Sigmoid colon (tissue), 7 donors: Measurements from ENCODE around the gene PLEKHN1. TPM values are rescaled to one million over a fixed set of nuclear protein-coding genes. Genes with fewer than 3 reads are reported as not detected.
A peak's percentile ranks its signal among the peaks of the same experiment; 100 is the strongest.

Experiments used
- DNase-seq: peaks from one replicate; pipeline ENCODE4 v3.0.0-alpha.2; 2019
- H3K27ac ChIP-seq, 4 donors: fragments of 200-600 bp; sonication (generic); one replicate each; pipeline ENCODE4 v1.5.1; 2016 to 2019; ENCODE audit warnings: mild to moderate bottlenecking in 1 of 4
- H3K27me3 ChIP-seq, 3 donors: fragments of 200-600 bp; sonication (generic); one replicate each; pipeline ENCODE4 v1.5.1; 2019; ENCODE audit warnings: mild to moderate bottlenecking in 1 of 3
- H3K36me3 ChIP-seq, 4 donors: fragments of 200-600 bp; sonication (generic); one replicate each; pipeline ENCODE4 v1.5.1; 2016 to 2019
- H3K4me1 ChIP-seq, 4 donors: fragments of 200-600 bp; sonication (generic); one replicate each; pipeline ENCODE4 v1.5.1; 2017 to 2019
- H3K4me3 ChIP-seq, 4 donors: fragments of 200-600 bp; sonication (generic); one replicate each; pipeline ENCODE4 v1.5.1; 2017 to 2019; ENCODE audit warnings: mild to moderate bottlenecking in 2 of 4, moderate library complexity in 1 of 4
- H3K9me3 ChIP-seq, 4 donors: fragments of 200-600 bp in 3 of 4; sonication (generic) in 3 of 4; one replicate each; pipeline versions ENCODE4 v1.5.1 to v1.6.1; 2013 to 2019
- EP300 ChIP-seq, 4 donors: sonication (generic); formaldehyde crosslinking; IDR thresholded peaks; one replicate each; pipeline ENCODE4 v1.6.1; 2017; ENCODE audit warnings: antibody characterized with exemption in 4 of 4
- POLR2A ChIP-seq, 2 donors: fragments of 450-650 bp; IDR thresholded peaks; one replicate each; pipeline ENCODE4 v1.6.1; 2016; ENCODE audit warnings: antibody characterized with exemption in 2 of 2, mild to moderate bottlenecking in 2 of 2, moderate library complexity in 2 of 2
- POLR2AphosphoS5 ChIP-seq, 4 donors: sonication (generic); formaldehyde crosslinking; IDR thresholded peaks; one replicate each; pipeline ENCODE4 v1.6.1; 2017; ENCODE audit warnings: antibody characterized with exemption in 4 of 4
- whole genome bisulfite sequencing, 2 donors: extraction: QIAGEN DNeasy Blood & Tissue Kit; methylation state at CpG; one replicate each; pipeline ENCODE4 v1.1.7; 2013; 5-methylcytosine and 5-hydroxymethylcytosine counted together
- intact Hi-C: fragments of 100-400 bp; cut with DNase I; formaldehyde crosslinking; loops from one replicate; pipeline ENCODE4 v1.15.1; 2023
- polyA plus RNA-seq, 3 donors: library from polyadenylated mRNA; stranded (reverse); fragments of 200-250 nt; gene quantifications; one replicate each; pipeline ENCODE4 v1.2.3, GENCODE V29; 2013
- total RNA-seq, 4 donors: library from RNA; depleted of rRNA; stranded (reverse); fragments of >200 nt; gene quantifications; one replicate each; pipeline ENCODE4 v1.1.0, GENCODE V29; 2016
- TF ChIP-seq, protein P1 (sequence below), 4 experiments: fragments of 450-650 bp in 3 of 4; fragments of 200-600 bp in 1 of 4; IDR thresholded peaks; one replicate each; pipeline ENCODE4 v1.5.1; 2016 to 2019; ENCODE audit warnings: antibody characterized with exemption in 4 of 4, mild to moderate bottlenecking in 3 of 4, moderate library complexity in 2 of 4
- donor health status: healthy with polysubstance abuse.
- donor health status: Bipolar disorder and iron deficiency.
- donor health status: healthy.

The PLEKHN1 gene
- total and polyA plus RNA-seq, 7 donors, result 0.46 to 1.5 TPM; not detected in 5

- DNase-seq, result peak; percentile 78
- peak overlapping the region; percentile 46 to 92 (median 60) for H3K4me3 ChIP-seq
- TF ChIP-seq POLR2AphosphoS5 (IDR thresholded peaks at IDR 0.05), result peak in 1 of 4 donors; percentile 4
- no peak for TF ChIP-seq POLR2A (IDR thresholded peaks at IDR 0.05)
- intact Hi-C loops, result no loop called here
- 0 to 1% methylated on average over 86 of the region's 86 CpGs for WGBS, 2 donors
- peaks cover 0 to 17% (median 5%) of the 10 kb centered on the region in 3 donors for H3K27me3 ChIP-seq
- no peaks in the 10 kb centered on the region for H3K36me3 ChIP-seq
- H3K4me1 ChIP-seq, result peaks cover 0 to 42% (median 31%) of the 10 kb centered on the region in 4 donors
- no peaks in the 10 kb centered on the region for H3K9me3 ChIP-seq
- peak overlapping the region; percentile 89 to 98 (median 96) for H3K27ac ChIP-seq
These were observed 32.9 kb downstream of the PLEKHN1 start for GRCh38 chr1:998995-999724.

DNA sequence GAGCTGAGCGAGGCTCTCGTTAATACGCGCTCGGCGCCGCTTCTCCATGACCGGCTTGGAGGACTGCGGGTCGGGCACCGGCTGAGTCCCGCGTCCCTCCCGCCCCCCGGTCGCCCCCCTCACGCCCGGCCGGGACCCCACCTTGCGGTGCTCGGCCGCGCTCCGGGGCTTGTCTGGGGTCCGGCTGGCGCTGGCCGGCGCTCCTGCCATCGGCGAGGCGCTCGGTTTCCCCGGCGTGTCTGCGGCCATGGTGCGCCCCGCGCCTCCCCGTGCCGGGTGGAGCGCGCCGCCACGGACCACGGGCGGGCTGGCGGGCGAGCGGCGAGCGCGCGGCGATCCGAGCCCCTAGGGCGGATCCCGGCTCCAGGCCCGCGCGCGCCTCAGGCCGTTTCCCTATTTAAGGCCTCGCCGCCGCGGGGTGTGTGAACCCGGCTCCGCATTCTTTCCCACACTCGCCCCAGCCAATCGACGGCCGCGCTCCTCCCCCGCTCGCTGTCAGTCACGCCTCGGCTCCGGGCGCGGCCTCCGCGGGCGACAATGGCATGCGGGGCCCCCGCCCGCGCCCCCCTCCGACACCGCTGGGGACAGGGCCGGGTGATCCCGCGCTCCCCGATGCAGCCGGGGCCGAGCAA is 33.6 kb downstream of the PLEKHN1 start, which contains the start of gene HES4:
TSS of gene HES4 (minus strand) at position 373 of the 632 bp plus-strand sequence. CDS start at position 249, 124 bp downstream.
- 0 to 1% methylated on average over 95 of the region's 95 CpGs for WGBS, 2 donors
- Histone ChIP-seq H3K27me3 (peaks cover 0 to 17% (median 5%) of the 10 kb centered on the region in 3 donors), H3K4me1 (peaks cover 0 to 45% (median 35%) of the 10 kb centered on the region in 4 donors), H3K27ac (peak within 1 kb of the TSS; percentile 89 to 98 (median 96)), H3K36me3 (no peaks in the 10 kb centered on the region), H3K9me3 (no peaks in the 10 kb centered on the region), H3K4me3 (peak within 1 kb of the TSS; percentile 58 to 92 (median 60))
- intact Hi-C loops, result loop anchor here (1.0 kb wide), 1 partner anchor 19 kb away; no protein-coding TSS in a partner anchor
- TF ChIP-seq POLR2AphosphoS5 (IDR thresholded peaks at IDR 0.05), result peak; percentile 60 to 90 (median 68)
- TF ChIP-seq, protein P1, sequence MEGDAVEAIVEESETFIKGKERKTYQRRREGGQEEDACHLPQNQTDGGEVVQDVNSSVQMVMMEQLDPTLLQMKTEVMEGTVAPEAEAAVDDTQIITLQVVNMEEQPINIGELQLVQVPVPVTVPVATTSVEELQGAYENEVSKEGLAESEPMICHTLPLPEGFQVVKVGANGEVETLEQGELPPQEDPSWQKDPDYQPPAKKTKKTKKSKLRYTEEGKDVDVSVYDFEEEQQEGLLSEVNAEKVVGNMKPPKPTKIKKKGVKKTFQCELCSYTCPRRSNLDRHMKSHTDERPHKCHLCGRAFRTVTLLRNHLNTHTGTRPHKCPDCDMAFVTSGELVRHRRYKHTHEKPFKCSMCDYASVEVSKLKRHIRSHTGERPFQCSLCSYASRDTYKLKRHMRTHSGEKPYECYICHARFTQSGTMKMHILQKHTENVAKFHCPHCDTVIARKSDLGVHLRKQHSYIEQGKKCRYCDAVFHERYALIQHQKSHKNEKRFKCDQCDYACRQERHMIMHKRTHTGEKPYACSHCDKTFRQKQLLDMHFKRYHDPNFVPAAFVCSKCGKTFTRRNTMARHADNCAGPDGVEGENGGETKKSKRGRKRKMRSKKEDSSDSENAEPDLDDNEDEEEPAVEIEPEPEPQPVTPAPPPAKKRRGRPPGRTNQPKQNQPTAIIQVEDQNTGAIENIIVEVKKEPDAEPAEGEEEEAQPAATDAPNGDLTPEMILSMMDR (IDR thresholded peaks at IDR 0.05), result no peak
- peak in 2 of 4 donors; percentile 25 to 63 for TF ChIP-seq EP300 (IDR thresholded peaks at IDR 0.05)
- TF ChIP-seq POLR2A (IDR thresholded peaks at IDR 0.05), result no peak
- DNase-seq, result peak; percentile 97

- Histone ChIP-seq H3K4me1 (peaks cover 0 to 51% (median 42%) of the 10 kb centered on the region in 4 donors), H3K4me3 (peak overlapping the region; percentile 58 to 92 (median 60)), H3K27me3 (peaks cover 0 to 17% (median 5%) of the 10 kb centered on the region in 3 donors), H3K27ac (peak overlapping the region; percentile 89 to 98 (median 96)), H3K9me3 (no peaks in the 10 kb centered on the region), H3K36me3 (no peaks in the 10 kb centered on the region)
- 1% methylated on average over 75 of the region's 75 CpGs for WGBS, 2 donors
- intact Hi-C loops, result loop anchor here (1.0 kb wide), 2 partner anchors 19 to 41 kb away; partner anchors contain the start of gene NOC2L
- DNase-seq, result peak; percentile 95
- TF ChIP-seq POLR2AphosphoS5 (IDR thresholded peaks at IDR 0.05) (peak; percentile 80 to 92 (median 89)), EP300 (IDR thresholded peaks at IDR 0.05) (peak in 3 of 4 donors; percentile 97 to 98 (median 98)), POLR2A (IDR thresholded peaks at IDR 0.05) (peak; percentile 20 to 45)
- TF ChIP-seq, protein P1 (IDR thresholded peaks at IDR 0.05), result no peak
These were observed 34.2 kb downstream of the PLEKHN1 start for GRCh38 chr1:1000357-1001056.

- H3K4me1 ChIP-seq, result peaks cover 0 to 56% (median 47%) of the 10 kb centered on the region in 4 donors
- TF ChIP-seq EP300 (IDR thresholded peaks at IDR 0.05) (no peak), POLR2A (IDR thresholded peaks at IDR 0.05) (no peak), POLR2AphosphoS5 (IDR thresholded peaks at IDR 0.05) (no peak)
- TF ChIP-seq, protein P1 (IDR thresholded peaks at IDR 0.05), result no peak
- intact Hi-C loops, result loop anchor here (1.0 kb wide), 1 partner anchor 42 kb away; the partner anchor contains the start of gene NOC2L
These were observed 34.9 kb downstream of the PLEKHN1 start for GRCh38 chr1:1001057-1001783.

More at GRCh38 chr1:1001057-1001783, 34.9 kb downstream of the PLEKHN1 start:
- Histone ChIP-seq H3K27me3 (peaks cover 0 to 17% (median 5%) of the 10 kb centered on the region in 3 donors), H3K9me3 (no peaks in the 10 kb centered on the region), H3K36me3 (no peaks in the 10 kb centered on the region), H3K27ac (peak overlapping the region; percentile 89 to 98 (median 96)), H3K4me3 (peak overlapping the region; percentile 58 to 92 (median 60))
- WGBS, 2 donors, result 2 to 3% methylated on average over 58 of the region's 58 CpGs
- peak; percentile 73 for DNase-seq
